Liver (tissue), 3 donors: ENCODE data around the gene HNRNPH3.

ENCODE experiments used
- CTCF ChIP-seq: fragments of 150-350 bp; IDR thresholded peaks from 2 replicates; pipeline ENCODE4 v1.5.1; 2017; ENCODE audit warnings: improper control_type of control experiment, low read depth, low read length; ENCODE audit not compliant: missing input control
- EGR1 ChIP-seq, 2 donors: IDR thresholded peaks; 2 replicates each; pipeline ENCODE4 v1.6.1; 2016 to 2018; ENCODE audit warnings: antibody characterized with exemption in 2 of 2, low read depth in 2 of 2
- FOXA1 ChIP-seq: IDR thresholded peaks from 2 replicates; pipeline ENCODE4 v1.6.1; 2016; ENCODE audit warnings: antibody characterized with exemption
- GABPA ChIP-seq, 2 donors: IDR thresholded peaks in 1 of 2; conservative IDR thresholded peaks in 1 of 2; 2 replicates each; pipeline ENCODE4 v1.6.1; 2016; ENCODE audit warnings: antibody characterized with exemption in 2 of 2, mild to moderate bottlenecking in 1 of 2, moderate library complexity in 1 of 2
- HNF4A ChIP-seq, 2 donors: conservative IDR thresholded peaks; 2 replicates each; pipeline ENCODE4 v1.6.1; 2016; ENCODE audit warnings: antibody characterized with exemption in 2 of 2, mild to moderate bottlenecking in 2 of 2
- HNF4G ChIP-seq: IDR thresholded peaks from 2 replicates; pipeline ENCODE4 v1.6.1; 2016; ENCODE audit warnings: antibody characterized with exemption
- JUND ChIP-seq, 2 donors: IDR thresholded peaks; 2 replicates each; pipeline ENCODE4 v1.6.1; 2016; ENCODE audit warnings: antibody characterized with exemption in 2 of 2
- RAD21 ChIP-seq, 2 donors: IDR thresholded peaks; 2 replicates each; pipeline ENCODE4 v1.6.1; 2016; ENCODE audit warnings: antibody characterized with exemption in 2 of 2, mild to moderate bottlenecking in 2 of 2
- RXRA ChIP-seq, 2 donors: IDR thresholded peaks; 2 replicates each; pipeline ENCODE4 v1.6.1; 2017 to 2018; ENCODE audit warnings: antibody characterized with exemption in 2 of 2, mild to moderate bottlenecking in 1 of 2
- YY1 ChIP-seq: IDR thresholded peaks from 2 replicates; pipeline ENCODE4 v1.6.1; 2016; ENCODE audit warnings: antibody characterized with exemption, mild to moderate bottlenecking
- TF ChIP-seq, protein P1 (sequence below): IDR thresholded peaks from 2 replicates; pipeline ENCODE4 v1.6.1; 2016; ENCODE audit warnings: antibody characterized with exemption, mild to moderate bottlenecking
- TF ChIP-seq, protein P2 (sequence below): IDR thresholded peaks from 2 replicates; pipeline ENCODE4 v1.6.1; 2016; ENCODE audit warnings: antibody characterized with exemption
- TF ChIP-seq, protein P3 (sequence below): IDR thresholded peaks from 2 replicates; pipeline ENCODE4 v1.6.1; 2016; ENCODE audit warnings: antibody characterized with exemption
- TF ChIP-seq, protein P4 (sequence below): IDR thresholded peaks from 2 replicates; pipeline ENCODE4 v1.6.1; 2016; ENCODE audit warnings: antibody characterized with exemption
- donor health status: healthy.
- donor health status: healthy.

- TF ChIP-seq, protein P1, sequence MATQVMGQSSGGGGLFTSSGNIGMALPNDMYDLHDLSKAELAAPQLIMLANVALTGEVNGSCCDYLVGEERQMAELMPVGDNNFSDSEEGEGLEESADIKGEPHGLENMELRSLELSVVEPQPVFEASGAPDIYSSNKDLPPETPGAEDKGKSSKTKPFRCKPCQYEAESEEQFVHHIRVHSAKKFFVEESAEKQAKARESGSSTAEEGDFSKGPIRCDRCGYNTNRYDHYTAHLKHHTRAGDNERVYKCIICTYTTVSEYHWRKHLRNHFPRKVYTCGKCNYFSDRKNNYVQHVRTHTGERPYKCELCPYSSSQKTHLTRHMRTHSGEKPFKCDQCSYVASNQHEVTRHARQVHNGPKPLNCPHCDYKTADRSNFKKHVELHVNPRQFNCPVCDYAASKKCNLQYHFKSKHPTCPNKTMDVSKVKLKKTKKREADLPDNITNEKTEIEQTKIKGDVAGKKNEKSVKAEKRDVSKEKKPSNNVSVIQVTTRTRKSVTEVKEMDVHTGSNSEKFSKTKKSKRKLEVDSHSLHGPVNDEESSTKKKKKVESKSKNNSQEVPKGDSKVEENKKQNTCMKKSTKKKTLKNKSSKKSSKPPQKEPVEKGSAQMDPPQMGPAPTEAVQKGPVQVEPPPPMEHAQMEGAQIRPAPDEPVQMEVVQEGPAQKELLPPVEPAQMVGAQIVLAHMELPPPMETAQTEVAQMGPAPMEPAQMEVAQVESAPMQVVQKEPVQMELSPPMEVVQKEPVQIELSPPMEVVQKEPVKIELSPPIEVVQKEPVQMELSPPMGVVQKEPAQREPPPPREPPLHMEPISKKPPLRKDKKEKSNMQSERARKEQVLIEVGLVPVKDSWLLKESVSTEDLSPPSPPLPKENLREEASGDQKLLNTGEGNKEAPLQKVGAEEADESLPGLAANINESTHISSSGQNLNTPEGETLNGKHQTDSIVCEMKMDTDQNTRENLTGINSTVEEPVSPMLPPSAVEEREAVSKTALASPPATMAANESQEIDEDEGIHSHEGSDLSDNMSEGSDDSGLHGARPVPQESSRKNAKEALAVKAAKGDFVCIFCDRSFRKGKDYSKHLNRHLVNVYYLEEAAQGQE: no peak
- TF ChIP-seq RAD21 (IDR thresholded peaks at IDR 0.05) (no peak), CTCF (no peak), HNF4A (conservative IDR thresholded peaks at IDR 0.05) (no peak), FOXA1 (no peak), GABPA (IDR thresholded peaks at IDR 0.05 in 1 of 2, conservative IDR thresholded peaks at IDR 0.05 in 1 of 2) (no peak), EGR1 (IDR thresholded peaks at IDR 0.05; ENCODE audit: low read depth in 2 of 2) (no peak), JUND (IDR thresholded peaks at IDR 0.05) (no peak), HNF4G (no peak), YY1 (no peak), RXRA (IDR thresholded peaks at IDR 0.05) (no peak)
- TF ChIP-seq, protein P2, sequence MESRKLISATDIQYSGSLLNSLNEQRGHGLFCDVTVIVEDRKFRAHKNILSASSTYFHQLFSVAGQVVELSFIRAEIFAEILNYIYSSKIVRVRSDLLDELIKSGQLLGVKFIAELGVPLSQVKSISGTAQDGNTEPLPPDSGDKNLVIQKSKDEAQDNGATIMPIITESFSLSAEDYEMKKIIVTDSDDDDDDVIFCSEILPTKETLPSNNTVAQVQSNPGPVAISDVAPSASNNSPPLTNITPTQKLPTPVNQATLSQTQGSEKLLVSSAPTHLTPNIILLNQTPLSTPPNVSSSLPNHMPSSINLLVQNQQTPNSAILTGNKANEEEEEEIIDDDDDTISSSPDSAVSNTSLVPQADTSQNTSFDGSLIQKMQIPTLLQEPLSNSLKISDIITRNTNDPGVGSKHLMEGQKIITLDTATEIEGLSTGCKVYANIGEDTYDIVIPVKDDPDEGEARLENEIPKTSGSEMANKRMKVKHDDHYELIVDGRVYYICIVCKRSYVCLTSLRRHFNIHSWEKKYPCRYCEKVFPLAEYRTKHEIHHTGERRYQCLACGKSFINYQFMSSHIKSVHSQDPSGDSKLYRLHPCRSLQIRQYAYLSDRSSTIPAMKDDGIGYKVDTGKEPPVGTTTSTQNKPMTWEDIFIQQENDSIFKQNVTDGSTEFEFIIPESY: no peak
- TF ChIP-seq, protein P3, sequence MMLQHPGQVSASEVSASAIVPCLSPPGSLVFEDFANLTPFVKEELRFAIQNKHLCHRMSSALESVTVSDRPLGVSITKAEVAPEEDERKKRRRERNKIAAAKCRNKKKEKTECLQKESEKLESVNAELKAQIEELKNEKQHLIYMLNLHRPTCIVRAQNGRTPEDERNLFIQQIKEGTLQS: no peak
- TF ChIP-seq, protein P4, sequence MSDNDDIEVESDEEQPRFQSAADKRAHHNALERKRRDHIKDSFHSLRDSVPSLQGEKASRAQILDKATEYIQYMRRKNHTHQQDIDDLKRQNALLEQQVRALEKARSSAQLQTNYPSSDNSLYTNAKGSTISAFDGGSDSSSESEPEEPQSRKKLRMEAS: no peak
These were observed 2.4 kb upstream of the HNRNPH3 start for GRCh38 chr10:68329506-68329861.
